ENCODE data around the gene GBF1.
A peak's percentile ranks its signal among the peaks of the same experiment; 100 is the strongest.

The GBF1 gene

DNA sequence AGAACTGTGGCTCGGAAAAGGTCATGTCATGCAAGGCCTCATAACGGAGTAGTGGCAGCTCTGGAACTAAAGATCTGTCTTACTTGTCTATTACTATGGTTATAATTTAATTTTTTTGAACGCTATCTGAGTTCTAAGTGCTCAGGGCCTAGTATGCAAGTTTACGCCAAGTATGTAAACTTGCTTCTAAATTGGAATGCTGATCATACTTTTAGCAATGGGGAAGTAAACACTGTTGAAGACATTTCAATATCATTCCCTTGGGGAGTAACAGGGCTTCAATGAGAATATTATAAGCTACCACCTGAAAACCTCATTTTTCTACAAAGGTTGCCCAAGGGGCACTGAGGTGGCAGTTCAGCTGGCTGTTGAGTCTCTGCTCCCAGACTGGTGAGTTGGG is 80.7 kb downstream of the GBF1 start:
- H3K4me1 ChIP-seq: no peaks in the 10 kb centered on the region
- no peaks in the 10 kb centered on the region; the same call in 1 of the 2 replicates for H3K36me3 ChIP-seq
- no peaks in the 10 kb centered on the region for H3K27me3 ChIP-seq
- no peaks in the 10 kb centered on the region for H3K9me3 ChIP-seq
- DNase-seq: no peak
- TF ChIP-seq, protein P1, sequence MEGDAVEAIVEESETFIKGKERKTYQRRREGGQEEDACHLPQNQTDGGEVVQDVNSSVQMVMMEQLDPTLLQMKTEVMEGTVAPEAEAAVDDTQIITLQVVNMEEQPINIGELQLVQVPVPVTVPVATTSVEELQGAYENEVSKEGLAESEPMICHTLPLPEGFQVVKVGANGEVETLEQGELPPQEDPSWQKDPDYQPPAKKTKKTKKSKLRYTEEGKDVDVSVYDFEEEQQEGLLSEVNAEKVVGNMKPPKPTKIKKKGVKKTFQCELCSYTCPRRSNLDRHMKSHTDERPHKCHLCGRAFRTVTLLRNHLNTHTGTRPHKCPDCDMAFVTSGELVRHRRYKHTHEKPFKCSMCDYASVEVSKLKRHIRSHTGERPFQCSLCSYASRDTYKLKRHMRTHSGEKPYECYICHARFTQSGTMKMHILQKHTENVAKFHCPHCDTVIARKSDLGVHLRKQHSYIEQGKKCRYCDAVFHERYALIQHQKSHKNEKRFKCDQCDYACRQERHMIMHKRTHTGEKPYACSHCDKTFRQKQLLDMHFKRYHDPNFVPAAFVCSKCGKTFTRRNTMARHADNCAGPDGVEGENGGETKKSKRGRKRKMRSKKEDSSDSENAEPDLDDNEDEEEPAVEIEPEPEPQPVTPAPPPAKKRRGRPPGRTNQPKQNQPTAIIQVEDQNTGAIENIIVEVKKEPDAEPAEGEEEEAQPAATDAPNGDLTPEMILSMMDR (IDR thresholded peaks at IDR 0.05; ENCODE audit: low read depth, low read length): no peak
- no peak overlapping the region for H3K4me3 ChIP-seq (ENCODE audit: low read depth, low read length)

DNA sequence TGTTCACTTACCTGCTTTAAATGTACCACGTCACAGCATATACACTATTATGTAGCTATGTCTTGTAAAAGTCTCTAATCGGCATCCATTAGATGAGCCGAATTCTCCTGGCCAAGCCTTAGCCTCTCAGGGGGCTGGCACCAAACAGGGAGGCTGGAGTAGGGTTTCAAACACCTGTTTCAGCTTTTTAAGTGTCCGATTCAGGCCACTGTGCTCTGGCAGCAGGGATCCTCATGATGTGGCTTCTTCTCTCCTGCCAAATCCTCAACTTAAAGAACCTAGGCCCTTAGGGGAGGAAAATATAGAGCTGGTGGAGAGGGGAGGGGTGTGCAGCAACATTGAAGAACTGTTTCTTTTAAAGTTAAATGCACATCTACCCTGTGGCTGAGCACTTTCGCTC is 81.7 kb downstream of the GBF1 start:
- H3K4me1 ChIP-seq: no peaks in the 10 kb centered on the region
- no peaks in the 10 kb centered on the region for H3K27me3 ChIP-seq
- TF ChIP-seq, protein P1 (IDR thresholded peaks at IDR 0.05; ENCODE audit: low read depth, low read length): no peak
- no peak overlapping the region for H3K4me3 ChIP-seq (ENCODE audit: low read depth, low read length)
- H3K36me3 ChIP-seq: no peaks in the 10 kb centered on the region
- no peak for DNase-seq
- H3K9me3 ChIP-seq: no peaks in the 10 kb centered on the region

DNA sequence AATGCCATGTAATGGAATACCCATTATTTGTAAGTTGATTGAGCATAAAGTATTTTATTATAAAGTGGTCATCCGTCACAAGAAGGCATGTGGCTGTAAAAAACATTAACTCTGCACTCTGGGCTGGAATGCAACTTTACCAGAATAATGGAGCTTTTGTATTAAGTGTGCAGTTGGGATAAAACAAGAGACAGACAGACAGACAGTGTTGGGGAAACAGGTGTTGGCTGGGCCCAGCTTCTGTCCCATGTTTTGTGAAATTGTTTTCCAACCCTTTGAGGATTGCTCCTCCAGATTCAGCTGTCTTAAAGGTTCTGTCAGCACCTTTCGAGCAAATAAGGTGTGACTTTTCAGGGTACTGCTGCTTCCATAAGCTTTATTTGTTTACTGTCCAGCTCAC is 82.3 kb downstream of the GBF1 start:
- no peak for DNase-seq
- no peak overlapping the region for H3K4me3 ChIP-seq (ENCODE audit: low read depth, low read length)
- no peaks in the 10 kb centered on the region for H3K4me1 ChIP-seq
- H3K9me3 ChIP-seq: no peaks in the 10 kb centered on the region
- TF ChIP-seq, protein P1 (IDR thresholded peaks at IDR 0.05; ENCODE audit: low read depth, low read length): no peak
- no peaks in the 10 kb centered on the region for H3K36me3 ChIP-seq
- no peaks in the 10 kb centered on the region for H3K27me3 ChIP-seq

DNA sequence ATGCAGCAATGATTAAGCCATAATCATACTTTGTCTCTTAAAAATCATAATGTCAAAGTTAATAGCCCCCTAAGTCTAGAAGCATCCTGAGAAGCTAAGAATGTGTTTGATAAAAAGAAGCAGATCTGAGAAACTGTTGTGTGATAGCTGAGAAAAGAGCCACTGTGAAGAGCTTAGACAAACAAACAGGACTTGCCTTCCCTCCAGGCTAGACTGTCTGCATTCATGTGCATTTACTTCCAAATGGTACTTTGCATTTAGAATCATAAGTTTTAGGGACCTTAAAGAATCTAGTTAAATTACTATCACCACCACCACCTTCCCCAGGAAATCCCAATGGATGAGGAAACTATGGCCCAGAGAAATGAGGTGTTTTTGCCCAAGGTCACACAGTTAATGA is 87.4 kb downstream of the GBF1 start:
- Histone ChIP-seq H3K4me3 (ENCODE audit: low read depth, low read length) (no peak overlapping the region), H3K36me3 (no peaks in the 10 kb centered on the region), H3K9me3 (no peaks in the 10 kb centered on the region), H3K27me3 (no peaks in the 10 kb centered on the region), H3K4me1 (no peaks in the 10 kb centered on the region)
- TF ChIP-seq, protein P1 (IDR thresholded peaks at IDR 0.05; ENCODE audit: low read depth, low read length): no peak
- no peak for DNase-seq

DNA sequence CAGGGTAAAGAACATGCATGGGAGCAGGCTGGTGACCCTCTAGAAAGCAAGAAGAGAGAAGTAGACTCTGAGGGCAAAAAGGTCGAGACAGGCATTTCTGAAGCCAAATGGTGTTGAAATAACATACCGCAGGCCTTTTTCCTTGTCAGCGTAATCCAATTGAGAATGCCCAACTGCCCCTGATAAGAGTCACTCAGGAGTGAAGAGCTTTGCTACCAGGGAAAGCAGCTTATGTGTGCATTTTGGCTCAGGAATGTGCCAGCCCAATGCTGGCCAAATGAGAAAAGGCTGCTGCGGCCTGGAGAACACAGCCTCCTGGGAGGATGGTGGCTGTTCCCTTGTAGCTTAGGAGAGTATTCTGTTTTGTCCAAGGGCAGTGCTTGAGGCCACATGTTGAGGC is 88.8 kb downstream of the GBF1 start:
- Histone ChIP-seq H3K4me1 (no peaks in the 10 kb centered on the region), H3K27me3 (no peaks in the 10 kb centered on the region), H3K36me3 (no peaks in the 10 kb centered on the region), H3K4me3 (ENCODE audit: low read depth, low read length) (no peak overlapping the region), H3K9me3 (no peaks in the 10 kb centered on the region)
- DNase-seq: peak; percentile 8
- TF ChIP-seq, protein P1 (IDR thresholded peaks at IDR 0.05; ENCODE audit: low read depth, low read length): no peak

DNA sequence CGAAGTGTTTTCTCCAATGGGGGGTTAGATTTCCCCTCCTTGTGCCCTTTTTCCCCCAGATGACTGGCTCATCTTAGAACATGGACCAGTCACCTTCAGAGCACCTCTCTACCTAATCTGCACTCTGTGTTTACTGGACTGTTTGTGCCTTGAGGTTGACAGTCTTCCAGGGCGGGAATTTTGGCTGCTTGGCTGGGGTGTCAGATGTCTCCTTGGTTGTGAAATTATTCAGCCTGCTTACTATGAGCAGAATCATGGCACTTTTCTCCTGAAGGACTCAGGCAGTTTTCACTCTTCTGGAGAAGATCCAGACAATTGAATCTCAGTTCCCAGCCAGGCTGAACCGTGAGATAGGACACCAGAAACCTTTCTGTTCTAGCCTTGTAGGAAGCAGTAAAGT is 89.9 kb downstream of the GBF1 start:
- no peak overlapping the region for H3K4me3 ChIP-seq (ENCODE audit: low read depth, low read length)
- no peaks in the 10 kb centered on the region for H3K36me3 ChIP-seq
- H3K9me3 ChIP-seq: no peaks in the 10 kb centered on the region
- no peaks in the 10 kb centered on the region for H3K27me3 ChIP-seq
- no peak for DNase-seq
- TF ChIP-seq, protein P1 (IDR thresholded peaks at IDR 0.05; ENCODE audit: low read depth, low read length): no peak
- no peaks in the 10 kb centered on the region for H3K4me1 ChIP-seq
